ENCODE data around the gene NPAS3.

The NPAS3 gene

GRCh38 chr14:33375196-33375595 is 436.5 kb downstream of the NPAS3 start:
- Histone ChIP-seq H3K9me3 (replicated peaks in 1 of 11) (no peaks in the 10 kb centered on the region), H3K9ac (no peak overlapping the region), H3K27me3 (no peaks in the 10 kb centered on the region), H3K4me2 (no peak overlapping the region), H3K36me3 (no peaks in the 10 kb centered on the region), H3K4me1 (no peaks in the 10 kb centered on the region), H3K4me3 (no peak overlapping the region), H3K27ac (no peak overlapping the region), H4K20me1 (no peaks in the 10 kb centered on the region)
- TF ChIP-seq Cebpa-rat (IDR thresholded peaks at IDR 0.05) = no peak

DNA sequence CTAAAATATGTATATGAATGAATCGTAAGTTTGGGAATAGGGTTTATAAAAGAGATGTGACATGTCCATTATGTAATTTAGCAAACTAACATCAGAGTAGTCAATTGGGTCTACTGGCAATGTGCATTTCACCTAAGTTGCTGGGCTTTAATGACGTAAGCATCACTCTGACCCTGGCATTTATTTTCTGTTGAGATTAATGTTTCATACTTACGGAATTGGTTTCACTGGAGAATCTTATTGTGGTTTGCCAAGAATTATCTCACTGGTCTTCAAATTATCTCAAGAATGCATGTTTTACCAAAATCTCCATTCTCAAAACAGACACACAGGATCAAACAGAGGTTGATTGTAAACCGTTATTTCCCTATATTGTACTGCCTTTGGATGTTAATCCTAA is 437.1 kb downstream of the NPAS3 start:
- Histone ChIP-seq H3K9ac (no peak overlapping the region), H3K36me3 (no peaks in the 10 kb centered on the region), H3K9me3 (replicated peaks in 1 of 11) (no peaks in the 10 kb centered on the region), H3K27ac (no peak overlapping the region), H3K4me3 (no peak overlapping the region), H3K4me2 (no peak overlapping the region), H3K4me1 (no peaks in the 10 kb centered on the region), H4K20me1 (no peaks in the 10 kb centered on the region), H3K27me3 (no peaks in the 10 kb centered on the region)
- no peak for TF ChIP-seq Cebpa-rat (IDR thresholded peaks at IDR 0.05)

DNA sequence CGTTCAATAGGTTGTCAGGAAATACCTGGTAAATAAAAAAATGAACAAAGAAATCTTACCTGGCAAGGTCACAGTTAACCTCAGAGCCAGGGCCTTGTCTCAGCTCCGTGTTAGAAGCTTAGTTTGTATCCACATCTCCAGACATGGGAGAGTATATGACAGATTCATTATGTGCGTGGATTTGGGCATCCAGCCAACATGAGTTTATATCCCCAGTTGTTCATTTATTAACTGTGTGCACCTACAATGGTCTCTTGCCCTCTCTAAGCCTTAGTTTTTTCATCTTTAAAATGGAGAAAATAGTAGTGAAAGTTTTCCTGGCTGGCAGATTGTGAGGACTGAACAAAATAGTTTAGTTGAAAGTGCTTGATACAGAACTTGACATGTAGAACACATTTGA is 437.8 kb downstream of the NPAS3 start:
- Histone ChIP-seq H3K4me2 (no peak overlapping the region), H3K9me3 (replicated peaks in 1 of 11) (no peaks in the 10 kb centered on the region), H4K20me1 (no peaks in the 10 kb centered on the region), H3K27ac (no peak overlapping the region), H3K4me3 (no peak overlapping the region), H3K4me1 (no peaks in the 10 kb centered on the region), H3K9ac (no peak overlapping the region), H3K27me3 (no peaks in the 10 kb centered on the region), H3K36me3 (no peaks in the 10 kb centered on the region)
- TF ChIP-seq Cebpa-rat (IDR thresholded peaks at IDR 0.05) = no peak

- TF ChIP-seq Cebpa-rat (IDR thresholded peaks at IDR 0.05) = no peak
These were observed 439.1 kb downstream of the NPAS3 start for GRCh38 chr14:33377596-33378390.

DNA sequence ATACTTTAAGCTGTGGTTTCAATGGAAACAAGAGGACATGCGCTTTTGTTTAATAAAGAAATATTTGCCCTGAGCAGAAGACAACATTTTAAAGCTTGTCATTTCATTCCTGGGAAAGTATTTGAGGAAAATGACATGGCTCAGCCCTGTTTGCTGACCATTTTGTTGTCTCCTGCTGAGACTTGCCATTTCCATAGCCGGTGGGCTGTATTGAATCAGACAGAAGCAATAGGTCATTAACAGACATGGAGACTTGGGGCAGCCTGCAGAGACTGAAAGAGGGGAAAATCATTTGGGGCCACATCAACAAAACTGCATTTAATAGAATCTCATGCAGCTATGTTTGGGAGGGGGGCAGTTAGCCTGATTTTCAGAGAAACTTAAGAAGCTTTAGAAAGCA is 443.0 kb downstream of the NPAS3 start:
- Histone ChIP-seq H3K9ac (no peak overlapping the region), H3K4me1 (0 out of 20 replicates have a peak, but pooled peaks cover 0 to under 1% (median 0%) of the 10 kb centered on the region in 10 experiments), H3K27me3 (no peaks in the 10 kb centered on the region), H3K36me3 (no peaks in the 10 kb centered on the region), H3K27ac (no peak overlapping the region), H4K20me1 (no peaks in the 10 kb centered on the region), H3K9me3 (replicated peaks in 1 of 11) (no peaks in the 10 kb centered on the region), H3K4me3 (no peak overlapping the region), H3K4me2 (no peak overlapping the region)
- no peak for TF ChIP-seq Cebpa-rat (IDR thresholded peaks at IDR 0.05)

More at GRCh38 chr14:33377596-33378390, 439.1 kb downstream of the NPAS3 start:
- H3K4me1 ChIP-seq = no peaks in the 10 kb centered on the region
- H3K27ac ChIP-seq = no peak overlapping the region
- H3K4me2 ChIP-seq = no peak overlapping the region
- H3K9ac ChIP-seq = no peak overlapping the region
- H3K4me3 ChIP-seq = no peak overlapping the region
- no peaks in the 10 kb centered on the region for H3K27me3 ChIP-seq
- no peaks in the 10 kb centered on the region for H3K9me3 ChIP-seq (replicated peaks in 1 of 11)
- no peaks in the 10 kb centered on the region for H3K36me3 ChIP-seq
- H4K20me1 ChIP-seq = no peaks in the 10 kb centered on the region

- 0 out of 20 replicates have a peak, but pooled peaks cover 0 to 7% (median 0%) of the 10 kb centered on the region in 10 experiments for H3K4me1 ChIP-seq
- no peak overlapping the region for H3K4me3 ChIP-seq
- H3K9me3 ChIP-seq (replicated peaks in 1 of 11) = no peaks in the 10 kb centered on the region
- H3K9ac ChIP-seq = no peak overlapping the region
- no peak overlapping the region for H3K4me2 ChIP-seq
- H3K27ac ChIP-seq = no peak overlapping the region
- no peaks in the 10 kb centered on the region for H3K36me3 ChIP-seq
- no peaks in the 10 kb centered on the region for H4K20me1 ChIP-seq
- TF ChIP-seq Cebpa-rat (IDR thresholded peaks at IDR 0.05) = no peak
- no peaks in the 10 kb centered on the region for H3K27me3 ChIP-seq
These were observed 447.5 kb downstream of the NPAS3 start for GRCh38 chr14:33386140-33386539.

DNA sequence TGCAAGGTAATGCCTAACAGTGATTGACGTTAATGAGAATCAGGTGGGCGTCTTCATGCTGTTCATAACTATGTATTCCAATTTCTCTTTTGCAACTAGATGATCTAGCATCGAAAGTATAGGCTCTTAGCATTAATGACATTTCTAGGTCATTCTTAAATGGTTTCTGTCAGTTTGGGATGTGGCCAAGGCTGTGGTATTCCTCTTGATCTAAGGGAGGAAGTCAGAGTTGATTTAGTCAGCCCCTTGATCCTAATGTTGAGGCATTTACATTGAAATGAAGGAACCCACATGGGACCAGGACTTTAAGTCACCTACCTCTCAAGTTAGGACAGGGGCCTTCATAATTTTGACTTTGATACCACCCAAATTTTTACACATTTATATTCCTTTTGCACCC is 448.1 kb downstream of the NPAS3 start:
- no peak overlapping the region for H3K4me3 ChIP-seq
- peak overlapping the region in 3 of 11 experiments; percentile 2 to 4 (median 2); a peak in 1 of 22 replicates for H3K4me2 ChIP-seq
- no peak for TF ChIP-seq Cebpa-rat (IDR thresholded peaks at IDR 0.05)
- H3K4me1 ChIP-seq = 0 out of 20 replicates have a peak, but pooled peaks cover 0 to 7% (median 0%) of the 10 kb centered on the region in 10 experiments
- no peaks in the 10 kb centered on the region for H3K9me3 ChIP-seq (replicated peaks in 1 of 11)
- no peaks in the 10 kb centered on the region for H4K20me1 ChIP-seq
- no peak overlapping the region for H3K9ac ChIP-seq
- H3K36me3 ChIP-seq = no peaks in the 10 kb centered on the region
- no peaks in the 10 kb centered on the region for H3K27me3 ChIP-seq
- H3K27ac ChIP-seq = no peak overlapping the region

DNA sequence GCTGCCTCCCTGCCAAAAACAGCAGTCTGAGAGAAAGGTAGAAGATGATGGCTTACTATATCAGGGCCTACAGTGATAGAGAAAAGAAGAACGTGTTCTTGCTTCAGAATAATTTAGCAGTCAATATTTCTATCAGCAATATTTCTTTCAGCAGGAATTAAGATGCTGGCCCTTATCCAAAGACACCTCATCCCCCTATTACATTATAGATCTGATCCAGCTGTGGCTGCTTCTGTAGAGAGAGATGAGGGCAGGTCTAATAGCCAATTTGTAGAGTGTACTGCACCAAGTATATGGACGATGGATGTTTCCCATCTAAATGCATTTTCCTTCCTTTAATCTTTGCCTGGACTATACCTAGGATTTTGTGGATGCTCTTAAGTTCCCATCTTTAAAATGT is 451.7 kb downstream of the NPAS3 start:
- no peaks in the 10 kb centered on the region for H3K36me3 ChIP-seq
- H4K20me1 ChIP-seq = no peaks in the 10 kb centered on the region
- no peak overlapping the region for H3K4me3 ChIP-seq
- H3K27me3 ChIP-seq = no peaks in the 10 kb centered on the region
- no peak overlapping the region for H3K4me2 ChIP-seq
- H3K4me1 ChIP-seq = 0 out of 20 replicates have a peak, but pooled peaks cover 0 to 7% (median 0%) of the 10 kb centered on the region in 10 experiments
- no peak overlapping the region for H3K9ac ChIP-seq
- H3K27ac ChIP-seq = no peak overlapping the region
- TF ChIP-seq Cebpa-rat (IDR thresholded peaks at IDR 0.05) = no peak
- no peaks in the 10 kb centered on the region for H3K9me3 ChIP-seq (replicated peaks in 1 of 11)

GRCh38 chr14:33393231-33393894 is 454.7 kb downstream of the NPAS3 start:
- H3K36me3 ChIP-seq = no peaks in the 10 kb centered on the region
- no peak overlapping the region for H3K4me2 ChIP-seq
- H3K27ac ChIP-seq = no peak overlapping the region
- no peak for TF ChIP-seq Cebpa-rat (IDR thresholded peaks at IDR 0.05)
- H3K4me1 ChIP-seq = no peaks in the 10 kb centered on the region
- no peak overlapping the region for H3K9ac ChIP-seq
- no peaks in the 10 kb centered on the region for H4K20me1 ChIP-seq
- no peaks in the 10 kb centered on the region for H3K27me3 ChIP-seq
- H3K4me3 ChIP-seq = no peak overlapping the region
- H3K9me3 ChIP-seq (replicated peaks in 1 of 11) = no peaks in the 10 kb centered on the region

Measured in BLaER1 treated with 17β-estradiol and CSF1 and Interleukin-3, amounts not matched to agents 10 nM and 100 nM (cell line).